K562 (cell line): ENCODE measurements around the gene METTL23. TPM values are rescaled to one million over a fixed set of nuclear protein-coding genes. Genes with fewer than 3 reads are reported as not detected.

ENCODE experiments used
- GTF2F1 ChIP-seq: IDR thresholded peaks from 2 replicates; pipeline ENCODE4 v1.6.1; 2011; ENCODE audit warnings: low read depth, low read length, improper control_type of control experiment
- MCM3 ChIP-seq: fragments of 450-650 bp; IDR thresholded peaks from 2 replicates; pipeline ENCODE4 v1.6.1; 2016
- SMARCE1 ChIP-seq: fragments of 450-650 bp; IDR thresholded peaks from 2 replicates; pipeline ENCODE4 v1.7.1; 2016; ENCODE audit warnings: mild to moderate bottlenecking
- ZNF408 ChIP-seq: fragments of 250-450 bp; sonication (Bioruptor Pico); IDR thresholded peaks from 2 replicates; pipeline ENCODE4 v1.4.0; 2020; ENCODE audit warnings: low read depth, mild to moderate bottlenecking, moderate library complexity
- ZZZ3 ChIP-seq: fragments of 450-650 bp; IDR thresholded peaks from 2 replicates; pipeline ENCODE4 v1.6.1; 2016; ENCODE audit warnings: antibody characterized with exemption, mild to moderate bottlenecking, moderate library complexity
- polyA plus RNA-seq, 8 experiments: library from polyadenylated mRNA; depleted of rRNA in 4 of 8; stranded (reverse) in 5 of 8; unstranded in 3 of 8; fragments of >200 nt; fragmentation: Nextera tagmentation in 2 of 8; fragmentation: Illumina TruSeq in 1 of 8; extraction: Ambion mirVana in 2 of 8; extraction: Trizol in 1 of 8; gene quantifications; 2 replicates each; pipeline versions ENCODE4 v1.2.1 to v1.2.3, GENCODE V29; 2011 to 2014; ENCODE audit warnings: inconsistent platforms in 1 of 8, missing spikeins in 1 of 8
- total RNA-seq, 7 experiments: library from RNA; depleted of rRNA in 6 of 7; stranded (reverse); fragments of >200 nt in 6 of 7; fragmentation: Illumina TruSeq in 2 of 7; extraction: Trizol in 2 of 7; gene quantifications; 2 replicates each; pipeline versions ENCODE4 v1.2.1 to v1.2.3, GENCODE V29; 2011 to 2021; ENCODE audit warnings: low replicate concordance in 1 of 7
- TF ChIP-seq, protein P1 (sequence below), 2 experiments: fragments of 450-650 bp; formaldehyde crosslinking in 1 of 2; IDR thresholded peaks; 2 replicates each; pipeline versions ENCODE4 v1.4.0 to v1.6.1; 2014 to 2020; ENCODE audit warnings: mild to moderate bottlenecking in 2 of 2, borderline replicate concordance in 1 of 2, low read depth in 1 of 2
- TF ChIP-seq, protein P2 (sequence below): fragments of 250-450 bp; sonication (Bioruptor Pico); IDR thresholded peaks from 2 replicates; pipeline ENCODE4 v1.4.0; 2020; ENCODE audit warnings: borderline replicate concordance
- TF ChIP-seq, protein P3 (sequence below), 2 experiments: fragments of 450-650 bp in 1 of 2; sonication (generic) in 1 of 2; formaldehyde crosslinking in 1 of 2; IDR thresholded peaks in 1 of 2; conservative IDR thresholded peaks in 1 of 2; 2 replicates each; pipeline versions ENCODE4 v1.6.1 to v1.8.1; 2016 to 2023; ENCODE audit warnings: mild to moderate bottlenecking in 2 of 2, moderate library complexity in 2 of 2, inconsistent platforms in 1 of 2, missing genetic modification reagents in 1 of 2
- TF ChIP-seq, protein P4 (sequence below): sonication (generic); formaldehyde crosslinking; IDR thresholded peaks from 2 replicates; pipeline ENCODE4 v1.8.0; 2022; ENCODE audit warnings: missing genetic modification reagents, mild to moderate bottlenecking, borderline replicate concordance
- TF ChIP-seq, protein P5 (sequence below): sonication (generic); formaldehyde crosslinking; IDR thresholded peaks from 2 replicates; pipeline ENCODE4 v1.9.0; 2022; ENCODE audit warnings: mild to moderate bottlenecking, missing genetic modification reagents

The METTL23 gene
- total and polyA plus RNA-seq, 9 of the 15 experiments (the other 6 are each of a cell fraction or from before 2014, with no cell fraction given): 29.4 to 67.3 (median 41.6) TPM

DNA sequence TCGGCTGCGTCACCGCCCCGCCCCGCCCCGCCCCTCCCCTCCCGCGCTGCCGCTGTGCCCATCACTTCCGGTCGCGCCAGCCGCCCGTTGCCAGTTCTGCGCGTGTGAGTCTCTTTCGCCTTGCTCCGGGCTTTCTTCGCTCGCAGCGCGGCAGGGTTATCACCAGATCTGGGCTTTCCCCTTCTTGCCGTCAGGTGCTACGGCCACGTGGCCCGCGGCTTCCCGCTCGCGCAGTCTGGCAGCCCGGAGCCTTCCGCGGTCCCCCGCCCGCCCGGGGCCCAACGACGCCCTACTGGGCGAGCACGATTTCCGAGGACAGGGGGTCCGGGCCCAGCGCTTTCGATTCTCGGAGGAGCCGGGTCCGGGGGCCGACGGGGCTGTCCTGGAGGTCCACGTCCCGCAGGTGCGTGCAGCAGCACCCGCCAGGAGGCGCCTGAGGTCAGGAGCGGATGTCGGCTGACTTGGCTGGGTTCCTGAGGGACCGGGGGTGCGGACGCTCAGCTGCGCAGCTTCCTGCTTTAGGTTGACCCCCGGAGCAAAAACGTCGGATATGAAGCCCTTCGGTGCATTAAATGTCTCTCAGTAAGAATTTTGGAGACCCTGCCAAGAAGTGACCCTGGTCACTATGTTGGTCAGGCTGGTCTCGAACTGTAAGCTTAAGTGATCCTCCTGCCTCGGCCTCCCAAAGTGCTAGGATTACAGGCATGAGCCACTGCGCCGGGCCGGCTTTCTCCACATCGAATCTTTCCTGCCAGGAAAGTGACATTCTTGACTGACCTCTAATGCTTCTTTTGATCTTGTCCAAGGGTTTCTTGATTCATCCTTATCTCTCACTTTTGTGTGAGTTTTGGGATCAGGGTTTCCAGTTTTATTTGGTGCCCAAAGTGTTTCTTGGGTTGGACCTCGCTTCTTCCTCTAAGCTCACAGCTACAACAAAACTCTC is at the start of gene METTL23 (continued):
- TF ChIP-seq, protein P1, sequence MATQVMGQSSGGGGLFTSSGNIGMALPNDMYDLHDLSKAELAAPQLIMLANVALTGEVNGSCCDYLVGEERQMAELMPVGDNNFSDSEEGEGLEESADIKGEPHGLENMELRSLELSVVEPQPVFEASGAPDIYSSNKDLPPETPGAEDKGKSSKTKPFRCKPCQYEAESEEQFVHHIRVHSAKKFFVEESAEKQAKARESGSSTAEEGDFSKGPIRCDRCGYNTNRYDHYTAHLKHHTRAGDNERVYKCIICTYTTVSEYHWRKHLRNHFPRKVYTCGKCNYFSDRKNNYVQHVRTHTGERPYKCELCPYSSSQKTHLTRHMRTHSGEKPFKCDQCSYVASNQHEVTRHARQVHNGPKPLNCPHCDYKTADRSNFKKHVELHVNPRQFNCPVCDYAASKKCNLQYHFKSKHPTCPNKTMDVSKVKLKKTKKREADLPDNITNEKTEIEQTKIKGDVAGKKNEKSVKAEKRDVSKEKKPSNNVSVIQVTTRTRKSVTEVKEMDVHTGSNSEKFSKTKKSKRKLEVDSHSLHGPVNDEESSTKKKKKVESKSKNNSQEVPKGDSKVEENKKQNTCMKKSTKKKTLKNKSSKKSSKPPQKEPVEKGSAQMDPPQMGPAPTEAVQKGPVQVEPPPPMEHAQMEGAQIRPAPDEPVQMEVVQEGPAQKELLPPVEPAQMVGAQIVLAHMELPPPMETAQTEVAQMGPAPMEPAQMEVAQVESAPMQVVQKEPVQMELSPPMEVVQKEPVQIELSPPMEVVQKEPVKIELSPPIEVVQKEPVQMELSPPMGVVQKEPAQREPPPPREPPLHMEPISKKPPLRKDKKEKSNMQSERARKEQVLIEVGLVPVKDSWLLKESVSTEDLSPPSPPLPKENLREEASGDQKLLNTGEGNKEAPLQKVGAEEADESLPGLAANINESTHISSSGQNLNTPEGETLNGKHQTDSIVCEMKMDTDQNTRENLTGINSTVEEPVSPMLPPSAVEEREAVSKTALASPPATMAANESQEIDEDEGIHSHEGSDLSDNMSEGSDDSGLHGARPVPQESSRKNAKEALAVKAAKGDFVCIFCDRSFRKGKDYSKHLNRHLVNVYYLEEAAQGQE (IDR thresholded peaks at IDR 0.05; ENCODE audit: borderline replicate concordance): peak; percentile 66
- TF ChIP-seq, protein P1 (CRISPR knock-in tag; IDR thresholded peaks at IDR 0.05; ENCODE audit: low read depth): no peak
- peak; percentile 42; the same call in 1 of the 2 replicates for TF ChIP-seq GTF2F1
- TF ChIP-seq, protein P2, sequence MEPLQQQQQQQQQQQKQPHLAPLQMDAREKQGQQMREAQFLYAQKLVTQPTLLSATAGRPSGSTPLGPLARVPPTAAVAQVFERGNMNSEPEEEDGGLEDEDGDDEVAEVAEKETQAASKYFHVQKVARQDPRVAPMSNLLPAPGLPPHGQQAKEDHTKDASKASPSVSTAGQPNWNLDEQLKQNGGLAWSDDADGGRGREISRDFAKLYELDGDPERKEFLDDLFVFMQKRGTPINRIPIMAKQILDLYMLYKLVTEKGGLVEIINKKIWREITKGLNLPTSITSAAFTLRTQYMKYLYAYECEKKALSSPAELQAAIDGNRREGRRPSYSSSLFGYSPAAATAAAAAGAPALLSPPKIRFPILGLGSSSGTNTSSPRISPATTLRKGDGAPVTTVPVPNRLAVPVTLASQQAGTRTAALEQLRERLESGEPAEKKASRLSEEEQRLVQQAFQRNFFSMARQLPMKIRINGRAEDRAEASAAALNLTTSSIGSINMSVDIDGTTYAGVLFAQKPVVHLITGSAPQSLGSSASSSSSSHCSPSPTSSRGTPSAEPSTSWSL: no peak
- TF ChIP-seq, protein P3, sequence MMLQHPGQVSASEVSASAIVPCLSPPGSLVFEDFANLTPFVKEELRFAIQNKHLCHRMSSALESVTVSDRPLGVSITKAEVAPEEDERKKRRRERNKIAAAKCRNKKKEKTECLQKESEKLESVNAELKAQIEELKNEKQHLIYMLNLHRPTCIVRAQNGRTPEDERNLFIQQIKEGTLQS (IDR thresholded peaks at IDR 0.05): no peak
- TF ChIP-seq, protein P3 (CRISPR knock-in tag; conservative IDR thresholded peaks at IDR 0.05): peak; percentile 23; the same call in 1 of the 2 replicates
- TF ChIP-seq, protein P4, sequence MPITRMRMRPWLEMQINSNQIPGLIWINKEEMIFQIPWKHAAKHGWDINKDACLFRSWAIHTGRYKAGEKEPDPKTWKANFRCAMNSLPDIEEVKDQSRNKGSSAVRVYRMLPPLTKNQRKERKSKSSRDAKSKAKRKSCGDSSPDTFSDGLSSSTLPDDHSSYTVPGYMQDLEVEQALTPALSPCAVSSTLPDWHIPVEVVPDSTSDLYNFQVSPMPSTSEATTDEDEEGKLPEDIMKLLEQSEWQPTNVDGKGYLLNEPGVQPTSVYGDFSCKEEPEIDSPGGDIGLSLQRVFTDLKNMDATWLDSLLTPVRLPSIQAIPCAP (CRISPR knock-in tag): no peak
- no peak for TF ChIP-seq MCM3
- TF ChIP-seq ZNF408 (CRISPR knock-in tag): no peak
- no peak; the same call in 1 of the 2 replicates for TF ChIP-seq SMARCE1
- no peak for TF ChIP-seq ZZZ3
- TF ChIP-seq, protein P5, sequence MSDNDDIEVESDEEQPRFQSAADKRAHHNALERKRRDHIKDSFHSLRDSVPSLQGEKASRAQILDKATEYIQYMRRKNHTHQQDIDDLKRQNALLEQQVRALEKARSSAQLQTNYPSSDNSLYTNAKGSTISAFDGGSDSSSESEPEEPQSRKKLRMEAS (CRISPR knock-in tag): peak; percentile 93
